Epithelial cell of esophagus (primary cell): Measurements from ENCODE around the gene DNER.

ENCODE experiments used
- DNase-seq: peaks from one replicate; pipeline ENCODE4 v3.0.0; 2010; ENCODE audit warnings: low read depth
- H3K4me3 ChIP-seq: 2 replicates; pipeline ENCODE4 v1.5.1; 2011; ENCODE audit warnings: mild to moderate bottlenecking, low read length, control low read depth
- TF ChIP-seq, protein P1 (sequence below): IDR thresholded peaks from 2 replicates; pipeline ENCODE4 v1.5.1; 2011; ENCODE audit warnings: low read depth, mild to moderate bottlenecking, low read length, control low read depth, inconsistent platforms; ENCODE audit not compliant: insufficient read depth; ENCODE audit errors: missing control alignments

Gene DNER

DNA sequence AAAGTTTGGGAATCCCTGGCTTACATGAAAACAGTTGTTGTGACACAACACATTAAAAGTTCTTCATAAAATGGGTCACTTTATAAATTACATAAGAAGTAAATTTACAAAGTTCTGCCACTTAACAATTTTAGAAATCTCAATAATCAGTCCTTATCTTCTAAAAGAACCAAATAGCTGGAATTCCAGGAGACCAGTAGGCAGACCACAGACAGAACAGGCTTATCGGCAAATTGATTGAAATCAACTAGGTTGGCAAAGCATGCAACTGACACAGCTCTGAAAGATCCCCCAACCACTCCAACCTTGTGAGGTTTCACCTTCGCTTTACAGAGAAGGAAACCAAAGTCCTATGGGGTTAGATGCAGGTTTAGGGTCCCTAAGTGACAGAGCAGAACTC, 103.0 kb downstream of the DNER start:
- H3K4me3 ChIP-seq, result no peak overlapping the region
- no peak for DNase-seq
- TF ChIP-seq, protein P1, sequence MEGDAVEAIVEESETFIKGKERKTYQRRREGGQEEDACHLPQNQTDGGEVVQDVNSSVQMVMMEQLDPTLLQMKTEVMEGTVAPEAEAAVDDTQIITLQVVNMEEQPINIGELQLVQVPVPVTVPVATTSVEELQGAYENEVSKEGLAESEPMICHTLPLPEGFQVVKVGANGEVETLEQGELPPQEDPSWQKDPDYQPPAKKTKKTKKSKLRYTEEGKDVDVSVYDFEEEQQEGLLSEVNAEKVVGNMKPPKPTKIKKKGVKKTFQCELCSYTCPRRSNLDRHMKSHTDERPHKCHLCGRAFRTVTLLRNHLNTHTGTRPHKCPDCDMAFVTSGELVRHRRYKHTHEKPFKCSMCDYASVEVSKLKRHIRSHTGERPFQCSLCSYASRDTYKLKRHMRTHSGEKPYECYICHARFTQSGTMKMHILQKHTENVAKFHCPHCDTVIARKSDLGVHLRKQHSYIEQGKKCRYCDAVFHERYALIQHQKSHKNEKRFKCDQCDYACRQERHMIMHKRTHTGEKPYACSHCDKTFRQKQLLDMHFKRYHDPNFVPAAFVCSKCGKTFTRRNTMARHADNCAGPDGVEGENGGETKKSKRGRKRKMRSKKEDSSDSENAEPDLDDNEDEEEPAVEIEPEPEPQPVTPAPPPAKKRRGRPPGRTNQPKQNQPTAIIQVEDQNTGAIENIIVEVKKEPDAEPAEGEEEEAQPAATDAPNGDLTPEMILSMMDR, result no peak

DNA sequence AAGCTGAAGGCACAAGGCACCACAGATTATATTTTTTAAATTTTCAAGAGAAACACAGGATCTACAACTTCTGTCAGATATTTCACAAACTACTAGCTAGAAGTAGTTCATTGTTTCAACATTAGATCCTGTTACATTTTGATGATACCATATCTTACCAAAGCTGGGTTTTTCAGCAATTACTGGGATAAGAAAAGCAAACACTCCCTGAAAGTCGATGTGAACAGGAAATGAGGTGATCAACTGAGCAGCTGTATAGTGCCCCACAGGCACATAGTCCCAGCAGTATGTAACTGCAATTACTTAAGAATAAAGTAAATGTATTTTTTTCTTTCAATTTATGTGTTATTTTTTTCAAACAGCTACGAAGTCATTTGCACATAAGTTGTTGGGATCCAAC, 103.5 kb downstream of the DNER start:
- no peak overlapping the region for H3K4me3 ChIP-seq
- peak; percentile 58 for DNase-seq
- TF ChIP-seq, protein P1, result no peak

- TF ChIP-seq, protein P1, result no peak
- DNase-seq, result peak; percentile 38
- H3K4me3 ChIP-seq, result no peak overlapping the region
Measured at GRCh38 chr2:229610333-229610732, 104.0 kb downstream of the DNER start.

DNA sequence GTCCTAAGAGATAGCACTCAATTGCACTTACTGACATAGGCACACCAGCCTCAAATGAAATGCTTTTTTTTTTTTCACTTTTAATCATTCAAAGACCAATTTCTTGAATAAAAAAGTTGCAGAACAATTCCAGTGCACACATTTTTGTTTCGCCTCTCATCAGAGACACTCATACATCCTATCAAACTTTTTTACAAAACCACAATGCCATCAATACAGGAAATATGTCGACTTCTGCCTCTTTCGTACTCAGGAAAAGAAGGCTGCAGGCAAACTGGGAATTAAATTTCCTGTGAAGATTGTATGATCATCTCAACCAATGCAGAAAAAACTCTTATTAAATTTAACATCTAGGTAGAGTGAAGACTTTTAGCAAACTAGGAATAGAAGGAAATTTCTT, 112.4 kb downstream of the DNER start:
- no peak for DNase-seq
- H3K4me3 ChIP-seq, result no peak overlapping the region
- TF ChIP-seq, protein P1, result no peak

DNA sequence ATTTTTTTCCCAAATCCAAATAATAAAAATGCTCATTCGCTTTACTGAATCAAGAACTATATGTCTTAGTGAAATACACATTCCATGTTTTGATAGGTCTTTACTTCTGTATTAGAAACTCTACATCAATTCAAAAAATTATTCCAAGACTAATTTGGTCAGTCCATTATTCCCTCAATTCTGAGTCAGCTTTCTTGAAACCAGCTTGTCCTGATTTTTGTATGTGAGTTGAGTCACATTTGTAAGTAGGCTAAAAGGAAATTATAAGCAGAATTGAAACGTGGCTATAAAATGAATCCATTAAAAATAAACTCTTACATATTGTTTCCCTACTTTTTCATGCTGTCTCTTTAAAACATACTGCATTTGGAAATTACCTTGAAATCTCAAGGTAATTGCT, 113.0 kb downstream of the DNER start:
- DNase-seq, result peak; percentile 79
- H3K4me3 ChIP-seq, result no peak overlapping the region
- TF ChIP-seq, protein P1, result no peak

GRCh38 chr2:229598227-229598626, 116.1 kb downstream of the DNER start:
- peak; percentile 44 for DNase-seq
- TF ChIP-seq, protein P1, result no peak
- H3K4me3 ChIP-seq, result no peak overlapping the region

GRCh38 chr2:229596796-229597195, 117.6 kb downstream of the DNER start:
- TF ChIP-seq, protein P1, result no peak

More at GRCh38 chr2:229596796-229597195, 117.6 kb downstream of the DNER start:
- no peak overlapping the region for H3K4me3 ChIP-seq
- no peak for DNase-seq
